ENCODE data around the gene ABCA5. TPM values are rescaled to one million over a fixed set of nuclear protein-coding genes. Genes with fewer than 3 reads are reported as not detected.
A peak's percentile ranks its signal among the peaks of the same experiment; 100 is the strongest.

Gene ABCA5
- total and polyA plus RNA-seq, 12 donors, result 6.9 to 46.7 (median 19.3) TPM

DNA sequence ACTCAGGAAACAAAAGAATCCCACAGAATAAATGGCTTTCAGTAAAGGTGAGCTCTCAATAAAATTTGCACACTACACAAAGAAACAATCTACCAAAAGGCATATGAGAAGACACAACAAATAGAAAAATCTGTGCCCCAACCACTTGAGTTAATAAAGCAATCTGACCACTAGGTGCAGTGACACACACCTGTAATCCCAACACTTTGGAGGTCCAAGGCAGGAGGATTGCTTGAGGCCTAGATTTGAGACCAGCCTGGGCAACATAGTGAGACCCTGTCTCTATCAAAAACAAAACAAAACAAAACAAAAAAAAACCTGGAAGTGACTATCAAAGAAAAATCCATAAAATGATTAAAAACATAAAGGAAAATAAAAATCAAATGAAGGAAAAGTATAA lies 9.6 kb upstream of the ABCA5 start:
- H3K27me3 ChIP-seq, result no peaks in the 10 kb centered on the region
- peaks cover 0 to 8% (median 0%) of the 10 kb centered on the region in 11 donors for H3K9me3 ChIP-seq
- intact Hi-C loops (cut with DNase I), result loop anchor here in 6 of 10 donors (5.0 to 10.0 kb wide), 3 partner anchors 186 to 1298 kb away; no protein-coding TSS in a partner anchor
- TF ChIP-seq, protein P1, sequence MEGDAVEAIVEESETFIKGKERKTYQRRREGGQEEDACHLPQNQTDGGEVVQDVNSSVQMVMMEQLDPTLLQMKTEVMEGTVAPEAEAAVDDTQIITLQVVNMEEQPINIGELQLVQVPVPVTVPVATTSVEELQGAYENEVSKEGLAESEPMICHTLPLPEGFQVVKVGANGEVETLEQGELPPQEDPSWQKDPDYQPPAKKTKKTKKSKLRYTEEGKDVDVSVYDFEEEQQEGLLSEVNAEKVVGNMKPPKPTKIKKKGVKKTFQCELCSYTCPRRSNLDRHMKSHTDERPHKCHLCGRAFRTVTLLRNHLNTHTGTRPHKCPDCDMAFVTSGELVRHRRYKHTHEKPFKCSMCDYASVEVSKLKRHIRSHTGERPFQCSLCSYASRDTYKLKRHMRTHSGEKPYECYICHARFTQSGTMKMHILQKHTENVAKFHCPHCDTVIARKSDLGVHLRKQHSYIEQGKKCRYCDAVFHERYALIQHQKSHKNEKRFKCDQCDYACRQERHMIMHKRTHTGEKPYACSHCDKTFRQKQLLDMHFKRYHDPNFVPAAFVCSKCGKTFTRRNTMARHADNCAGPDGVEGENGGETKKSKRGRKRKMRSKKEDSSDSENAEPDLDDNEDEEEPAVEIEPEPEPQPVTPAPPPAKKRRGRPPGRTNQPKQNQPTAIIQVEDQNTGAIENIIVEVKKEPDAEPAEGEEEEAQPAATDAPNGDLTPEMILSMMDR (IDR thresholded peaks at IDR 0.05), result no peak
- no peak overlapping the region for H3K27ac ChIP-seq
- ATAC-seq (no peak), DNase-seq (no peak)
- no peaks in the 10 kb centered on the region for H3K36me3 ChIP-seq
- no peaks in the 10 kb centered on the region for H3K4me1 ChIP-seq
- no peak overlapping the region for H3K4me3 ChIP-seq

DNA sequence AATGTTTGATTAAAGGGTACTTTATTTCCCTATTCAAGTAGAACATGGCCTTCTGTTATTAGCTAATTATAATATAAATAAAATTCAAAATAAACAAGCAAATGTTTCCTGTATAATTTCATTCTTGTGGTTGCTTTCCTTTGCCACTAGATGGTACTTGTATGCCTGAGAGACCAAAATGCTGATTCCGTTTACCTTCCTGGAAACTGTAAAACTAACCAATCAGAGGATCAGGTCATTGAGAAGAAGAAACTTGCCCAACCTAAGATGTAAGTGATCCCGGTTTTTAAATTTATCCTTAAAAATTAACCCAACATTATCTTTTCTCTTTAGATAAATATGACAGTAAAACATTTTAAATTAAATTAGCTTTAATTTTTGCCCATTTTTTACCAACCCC lies 8.1 kb upstream of the ABCA5 start:
- DNase-seq (no peak), ATAC-seq (peak in 1 of 8 donors; percentile 57)
- Histone ChIP-seq H3K4me1 (no peaks in the 10 kb centered on the region), H3K36me3 (no peaks in the 10 kb centered on the region), H3K27ac (no peak overlapping the region), H3K27me3 (peaks cover 0 to 6% (median 0%) of the 10 kb centered on the region in 7 donors), H3K9me3 (peaks cover 0 to 8% (median 0%) of the 10 kb centered on the region in 11 donors), H3K4me3 (no peak overlapping the region)
- WGBS, 2 donors, result 16 to 27% methylated on average over 2 of the region's 2 CpGs
- intact Hi-C loops (cut with DNase I), result loop anchor here in 8 of 10 donors (1.0 to 10.0 kb wide), 5 partner anchors 187 to 1300 kb away; no protein-coding TSS in a partner anchor
- TF ChIP-seq, protein P1 (IDR thresholded peaks at IDR 0.05), result peak; percentile 13 to 62 (median 53)

DNA sequence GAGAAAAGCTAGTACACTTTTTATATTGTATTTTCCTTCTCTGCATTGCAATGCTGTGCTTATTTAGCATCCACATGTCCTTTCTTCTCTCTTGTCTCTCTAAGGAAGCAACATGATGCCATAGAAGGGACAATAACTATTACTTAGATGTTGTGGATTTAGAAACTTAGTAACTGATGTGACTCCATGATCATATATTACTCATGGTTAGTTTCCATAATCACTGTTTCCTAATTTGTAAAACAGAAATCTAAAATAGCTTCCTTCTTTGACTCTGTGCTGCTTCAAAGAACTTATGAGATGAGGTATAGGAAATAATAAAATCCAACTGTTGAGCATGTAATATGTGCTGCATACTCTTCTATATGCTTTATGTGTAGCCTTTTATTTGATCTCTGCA lies 6.6 kb upstream of the ABCA5 start:
- intact Hi-C loops (cut with DNase I), result loop anchor here in 4 of 10 donors (5.0 to 10.0 kb wide), 3 partner anchors 189 to 1301 kb away; no protein-coding TSS in a partner anchor
- no peak overlapping the region for H3K4me3 ChIP-seq
- peaks cover 0 to 8% (median 0%) of the 10 kb centered on the region in 11 donors for H3K9me3 ChIP-seq
- ATAC-seq (no peak), DNase-seq (no peak)
- no peak overlapping the region for H3K27ac ChIP-seq
- H3K4me1 ChIP-seq, result no peaks in the 10 kb centered on the region
- TF ChIP-seq, protein P1 (IDR thresholded peaks at IDR 0.05), result no peak
- H3K27me3 ChIP-seq, result peaks cover 0 to 7% (median 0%) of the 10 kb centered on the region in 7 donors
- H3K36me3 ChIP-seq, result no peaks in the 10 kb centered on the region

DNA sequence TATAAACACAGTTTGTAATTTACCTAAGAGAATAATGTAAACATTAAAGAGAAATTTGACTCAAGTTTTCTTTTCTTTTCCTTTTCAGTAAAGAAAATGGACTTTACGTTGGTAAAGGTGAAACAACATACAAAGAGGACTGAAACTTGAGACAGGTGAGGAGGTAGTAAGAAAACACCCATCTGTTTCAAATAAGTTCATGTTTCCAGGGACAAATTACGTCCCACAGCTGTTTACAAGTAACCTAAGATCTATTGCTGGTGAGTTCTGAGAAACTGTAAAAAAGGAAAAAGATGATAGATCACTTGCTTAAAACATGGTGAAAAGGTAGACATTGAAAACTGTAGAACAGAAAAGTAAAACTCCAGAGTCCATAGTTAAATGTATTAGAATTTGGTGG lies 4.8 kb upstream of the ABCA5 start:
- H3K4me1 ChIP-seq, result peaks cover 0 to 5% (median 4%) of the 10 kb centered on the region in 9 donors
- no peak overlapping the region for H3K27ac ChIP-seq
- H3K9me3 ChIP-seq, result no peaks in the 10 kb centered on the region
- TF ChIP-seq, protein P1 (IDR thresholded peaks at IDR 0.05), result no peak
- no peaks in the 10 kb centered on the region for H3K36me3 ChIP-seq
- peaks cover 0 to 7% (median 0%) of the 10 kb centered on the region in 7 donors for H3K27me3 ChIP-seq
- ATAC-seq (no peak), DNase-seq (no peak)
- no peak overlapping the region for H3K4me3 ChIP-seq
- intact Hi-C loops (cut with DNase I), result loop anchor here in 4 of 10 donors (5.0 to 10.0 kb wide), 3 partner anchors 191 to 1303 kb away; no protein-coding TSS in a partner anchor
- 81 to 84% methylated on average over 2 of the region's 2 CpGs for WGBS, 2 donors
